Thyroid gland (tissue), 4 donors: Measurements from ENCODE around the gene RNF113B.

ENCODE experiments used
- CTCF ChIP-seq, 6 experiments: fragments of 200-600 bp in 3 of 6; fragments of 450-650 bp in 3 of 6; sonication (generic) in 3 of 6; IDR thresholded peaks; one replicate each; pipeline ENCODE4 v1.5.1; 2016 to 2019; ENCODE audit warnings: antibody characterized with exemption in 6 of 6, mild to moderate bottlenecking in 2 of 6, inconsistent platforms in 1 of 6, moderate library complexity in 1 of 6
- POLR2A ChIP-seq, 2 donors: fragments of 450-650 bp; IDR thresholded peaks; one replicate each; pipeline ENCODE4 v1.6.1; 2017; ENCODE audit warnings: antibody characterized with exemption in 2 of 2, mild to moderate bottlenecking in 2 of 2, moderate library complexity in 1 of 2

- TF ChIP-seq CTCF (IDR thresholded peaks at IDR 0.05) (no peak), POLR2A (IDR thresholded peaks at IDR 0.05) (no peak)
Measured at GRCh38 chr13:98208606-98209005, 31.5 kb upstream of the RNF113B start.
